Testis (tissue), 3 donors: Measurements from ENCODE around the gene ST8SIA6. TPM values are rescaled to one million over a fixed set of nuclear protein-coding genes. Genes with fewer than 3 reads are reported as not detected.

ENCODE experiments used
- DNase-seq: peaks from one replicate; pipeline ENCODE4 v3.0.0-alpha.2; 2019
- H3K27ac ChIP-seq, 2 donors: fragments of 200-600 bp; sonication (generic); one replicate each; pipeline ENCODE4 v1.5.1; 2019
- H3K27me3 ChIP-seq: fragments of 200-600 bp; sonication (generic); one replicate; pipeline ENCODE4 v1.5.1; 2019
- H3K36me3 ChIP-seq: fragments of 200-600 bp; sonication (generic); one replicate; pipeline ENCODE4 v1.5.1; 2017; ENCODE audit warnings: low read depth; ENCODE audit errors: missing control alignments
- H3K4me1 ChIP-seq: fragments of 200-600 bp; sonication (generic); one replicate; pipeline ENCODE4 v1.5.1; 2019
- H3K4me3 ChIP-seq, 2 donors: fragments of 200-600 bp; sonication (generic); one replicate each; pipeline ENCODE4 v1.5.1; 2017 to 2019
- H3K9me3 ChIP-seq: fragments of 200-600 bp; sonication (generic); one replicate; pipeline ENCODE4 v1.5.1; 2017
- POLR2A ChIP-seq: fragments of 450-650 bp; IDR thresholded peaks from one replicate; pipeline ENCODE4 v1.6.1; 2017; ENCODE audit warnings: antibody characterized with exemption, mild to moderate bottlenecking, moderate library complexity
- WGBS, 2 donors: methylation state at CpG; one replicate each; pipeline ENCODE4 v1.1.5; 2018; 5-methylcytosine and 5-hydroxymethylcytosine counted together
- intact Hi-C: fragments of 100-400 bp; cut with DNase I; formaldehyde crosslinking; loops from one replicate; pipeline ENCODE4 v1.15.1; 2023; ENCODE audit warnings: low total_unique reads
- polyA plus RNA-seq: library from polyadenylated mRNA; stranded (reverse); fragments of 350-450 nt; fragmentation: Illumina TruSeq; extraction: RNeasy Lipid Tissue Mini Kit (QIAGEN cat#74804); gene quantifications from one replicate; pipeline ENCODE4 v1.2.3, GENCODE V29; 2014; ENCODE audit warnings: low read depth, low replicate concordance; ENCODE audit not compliant: insufficient read depth
- total RNA-seq, 2 donors: library from RNA; depleted of rRNA; stranded (reverse); fragments of >200 nt; gene quantifications; one replicate each; pipeline ENCODE4 v1.2.3, GENCODE V29; 2016
- TF ChIP-seq, protein P1 (sequence below), 3 experiments: fragments of 450-650 bp in 2 of 3; fragments of 200-600 bp in 1 of 3; sonication (generic) in 1 of 3; IDR thresholded peaks; one replicate each; pipeline ENCODE4 v1.5.1; 2016 to 2019; ENCODE audit warnings: antibody characterized with exemption in 3 of 3, mild to moderate bottlenecking in 2 of 3, moderate library complexity in 1 of 3

Gene ST8SIA6
- total and polyA plus RNA-seq, 3 donors from 2014 or later = 0.84 to 1.6 (median 0.87) TPM

DNA sequence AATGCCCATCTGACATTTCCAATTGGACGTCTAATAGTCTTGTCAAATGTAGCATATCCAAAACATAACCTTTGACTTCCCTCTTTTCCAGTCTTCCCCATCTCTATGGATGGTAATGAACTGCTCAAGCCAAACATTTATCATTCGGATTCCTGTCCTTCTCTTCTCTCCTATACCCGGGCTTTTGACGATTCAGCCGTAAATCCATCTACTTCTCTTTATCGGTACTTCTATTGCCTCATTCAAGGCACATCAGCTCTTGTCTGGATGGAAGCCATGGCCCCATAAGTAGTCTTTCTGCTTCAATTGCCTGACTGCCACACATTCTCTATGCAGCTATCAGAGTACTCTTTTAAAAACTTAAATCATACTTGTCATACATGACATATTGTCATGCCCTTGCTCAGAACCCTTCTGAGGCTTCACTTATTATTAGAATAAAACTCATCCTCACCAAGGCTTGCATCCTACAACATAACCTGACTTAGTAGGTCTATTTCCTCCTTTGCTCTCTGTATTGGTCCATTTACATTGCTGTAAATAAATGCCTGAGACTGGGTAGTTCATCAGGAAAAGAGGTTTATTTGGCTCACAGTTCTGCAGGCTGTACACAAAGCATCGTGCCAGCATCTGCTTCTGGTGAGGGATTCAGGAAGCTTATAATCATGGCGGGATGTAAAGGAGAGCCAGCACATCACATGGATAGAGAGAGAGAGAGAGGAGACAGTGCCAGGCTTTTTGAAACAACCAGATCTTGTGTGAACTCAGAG, 37.8 kb downstream of the ST8SIA6 start:
- DNase-seq = no peak
- Histone ChIP-seq H3K36me3 (no peaks in the 10 kb centered on the region), H3K9me3 (no peaks in the 10 kb centered on the region), H3K4me1 (no peaks in the 10 kb centered on the region), H3K27ac (no peak overlapping the region), H3K4me3 (no peak overlapping the region), H3K27me3 (no peaks in the 10 kb centered on the region)
- TF ChIP-seq POLR2A = no peak
- TF ChIP-seq, protein P1, sequence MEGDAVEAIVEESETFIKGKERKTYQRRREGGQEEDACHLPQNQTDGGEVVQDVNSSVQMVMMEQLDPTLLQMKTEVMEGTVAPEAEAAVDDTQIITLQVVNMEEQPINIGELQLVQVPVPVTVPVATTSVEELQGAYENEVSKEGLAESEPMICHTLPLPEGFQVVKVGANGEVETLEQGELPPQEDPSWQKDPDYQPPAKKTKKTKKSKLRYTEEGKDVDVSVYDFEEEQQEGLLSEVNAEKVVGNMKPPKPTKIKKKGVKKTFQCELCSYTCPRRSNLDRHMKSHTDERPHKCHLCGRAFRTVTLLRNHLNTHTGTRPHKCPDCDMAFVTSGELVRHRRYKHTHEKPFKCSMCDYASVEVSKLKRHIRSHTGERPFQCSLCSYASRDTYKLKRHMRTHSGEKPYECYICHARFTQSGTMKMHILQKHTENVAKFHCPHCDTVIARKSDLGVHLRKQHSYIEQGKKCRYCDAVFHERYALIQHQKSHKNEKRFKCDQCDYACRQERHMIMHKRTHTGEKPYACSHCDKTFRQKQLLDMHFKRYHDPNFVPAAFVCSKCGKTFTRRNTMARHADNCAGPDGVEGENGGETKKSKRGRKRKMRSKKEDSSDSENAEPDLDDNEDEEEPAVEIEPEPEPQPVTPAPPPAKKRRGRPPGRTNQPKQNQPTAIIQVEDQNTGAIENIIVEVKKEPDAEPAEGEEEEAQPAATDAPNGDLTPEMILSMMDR (IDR thresholded peaks at IDR 0.05) = no peak
- 65 to 70% methylated on average over 8 of the region's 8 CpGs for WGBS, 2 donors
- intact Hi-C loops = no loop called here

DNA sequence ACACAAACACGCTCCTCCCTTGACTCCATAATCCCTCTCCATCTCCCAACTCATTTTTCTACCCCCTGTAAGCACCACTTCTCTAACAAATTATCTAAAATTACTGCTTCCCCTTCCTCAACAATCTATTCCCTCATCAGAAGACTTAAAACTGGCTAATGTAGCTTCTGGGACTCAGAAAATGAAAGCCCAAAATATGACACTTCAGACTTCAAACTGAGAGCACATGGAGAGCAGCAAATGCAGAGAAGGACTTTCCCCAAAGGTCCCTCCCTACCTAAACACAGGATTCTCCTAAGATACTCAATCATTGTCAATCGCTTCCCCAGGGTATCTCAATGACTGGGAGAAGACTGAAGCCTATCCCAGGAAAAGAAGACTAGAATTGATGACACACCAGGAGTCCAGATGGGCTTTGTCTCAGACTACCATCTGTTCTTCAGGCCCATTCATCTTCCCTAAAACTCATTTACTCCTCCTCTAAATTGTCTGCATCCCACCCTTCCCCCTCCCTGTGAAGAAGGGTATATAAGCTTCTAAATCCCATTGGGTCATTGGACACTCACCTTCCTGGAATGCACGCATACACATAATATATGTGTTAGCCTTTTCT, 39.2 kb downstream of the ST8SIA6 start:
- DNase-seq = no peak
- Histone ChIP-seq H3K27me3 (no peaks in the 10 kb centered on the region), H3K36me3 (no peaks in the 10 kb centered on the region), H3K27ac (no peak overlapping the region), H3K4me3 (no peak overlapping the region), H3K9me3 (no peaks in the 10 kb centered on the region), H3K4me1 (no peaks in the 10 kb centered on the region)
- 94 to 96% methylated on average over 3 of the region's 3 CpGs for WGBS, 2 donors
- no peak for TF ChIP-seq POLR2A
- TF ChIP-seq, protein P1 (IDR thresholded peaks at IDR 0.05) = no peak
- intact Hi-C loops = no loop called here

DNA sequence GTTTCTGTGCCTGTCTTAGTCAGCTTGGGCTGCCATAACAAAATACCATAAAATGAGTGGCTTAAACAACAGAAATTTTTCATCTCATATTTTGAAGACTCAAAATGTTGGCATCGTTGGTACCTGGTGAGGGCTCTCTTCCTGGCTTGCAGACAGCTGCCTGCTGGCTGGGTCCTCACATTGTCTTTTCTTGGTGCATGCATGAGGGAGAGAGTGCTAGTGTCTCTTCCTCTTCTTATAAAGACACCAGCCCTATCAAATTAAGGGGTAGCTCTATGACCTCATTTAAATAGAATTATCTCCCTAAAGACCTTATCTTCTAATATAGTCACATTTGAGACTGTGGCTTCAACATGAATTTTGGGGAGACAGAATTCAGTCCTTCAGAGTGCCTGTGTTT, 39.9 kb downstream of the ST8SIA6 start:
- no peak overlapping the region for H3K27ac ChIP-seq
- no peaks in the 10 kb centered on the region for H3K36me3 ChIP-seq
- no peak for TF ChIP-seq POLR2A
- no peaks in the 10 kb centered on the region for H3K4me1 ChIP-seq
- 88 to 93% methylated on average over 1 of the region's 1 CpG for WGBS, 2 donors
- no peaks in the 10 kb centered on the region for H3K27me3 ChIP-seq
- intact Hi-C loops = no loop called here
- H3K9me3 ChIP-seq = no peaks in the 10 kb centered on the region
- no peak overlapping the region for H3K4me3 ChIP-seq
- no peak for DNase-seq

DNA sequence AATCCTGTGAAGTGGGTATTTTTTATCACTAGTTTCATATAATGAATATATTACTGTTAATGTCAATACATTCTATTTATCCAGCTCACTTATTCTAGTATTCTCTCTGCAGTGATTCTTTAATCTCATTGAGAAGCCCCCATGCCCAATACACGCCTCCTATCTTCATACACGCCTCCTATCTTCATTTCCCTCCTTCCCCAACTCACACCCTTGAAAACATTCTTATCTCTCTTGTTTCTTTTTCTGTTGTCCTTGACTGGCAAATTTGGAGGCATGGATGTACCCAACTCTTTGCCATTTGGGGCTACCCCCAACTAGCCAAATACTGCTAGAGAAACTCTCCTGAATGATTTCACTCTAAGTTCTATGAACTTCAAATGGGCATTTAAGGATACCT, 40.5 kb downstream of the ST8SIA6 start:
- 67 to 78% methylated on average over 2 of the region's 2 CpGs for WGBS, 2 donors
- H3K36me3 ChIP-seq = no peaks in the 10 kb centered on the region
- intact Hi-C loops = no loop called here

DNA sequence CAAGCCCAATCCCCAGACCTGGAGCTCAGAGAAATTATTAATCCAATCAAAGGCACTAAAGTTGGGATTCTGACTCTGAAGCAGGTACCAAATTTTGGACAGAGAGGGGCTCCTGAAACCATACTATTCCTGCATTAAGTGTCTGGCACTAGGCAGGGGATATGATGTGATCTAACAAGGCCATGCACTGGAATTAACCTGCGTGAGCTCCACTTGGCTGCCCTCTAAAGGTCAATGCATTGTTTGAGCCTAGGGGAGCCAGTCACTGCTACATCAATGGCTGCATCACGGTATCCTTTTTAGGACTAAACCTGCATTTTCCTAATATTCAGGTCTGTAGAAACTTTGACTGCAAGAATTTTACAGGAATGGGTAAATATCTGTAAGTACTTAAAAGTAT, 42.1 kb downstream of the ST8SIA6 start:
- WGBS, 2 donors = 79 to 97% methylated on average over 2 of the region's 2 CpGs
- H3K4me3 ChIP-seq = no peak overlapping the region
- no peak for DNase-seq
- no peaks in the 10 kb centered on the region for H3K4me1 ChIP-seq
- H3K9me3 ChIP-seq = no peaks in the 10 kb centered on the region
- TF ChIP-seq, protein P1 (IDR thresholded peaks at IDR 0.05) = no peak
- TF ChIP-seq POLR2A = no peak
- no peaks in the 10 kb centered on the region for H3K27me3 ChIP-seq
- no peaks in the 10 kb centered on the region for H3K36me3 ChIP-seq
- H3K27ac ChIP-seq = no peak overlapping the region
- intact Hi-C loops = no loop called here

More for the DNA sequence above, 40.5 kb downstream of the ST8SIA6 start:
- Histone ChIP-seq H3K27me3 (no peaks in the 10 kb centered on the region), H3K4me1 (no peaks in the 10 kb centered on the region), H3K4me3 (no peak overlapping the region), H3K9me3 (no peaks in the 10 kb centered on the region), H3K27ac (no peak overlapping the region)
- TF ChIP-seq, protein P1 (IDR thresholded peaks at IDR 0.05) = no peak
- TF ChIP-seq POLR2A = no peak
- DNase-seq = no peak
